GM19035 (cell line): Measurements from ENCODE around the gene ARHGDIA.

ENCODE experiments used
- ATAC-seq: cut with Tn5 transposase; IDR thresholded peaks from one replicate; pipeline ENCODE4 v1.9.1; 2021; ENCODE audit not compliant: unreplicated experiment

Gene ARHGDIA

DNA sequence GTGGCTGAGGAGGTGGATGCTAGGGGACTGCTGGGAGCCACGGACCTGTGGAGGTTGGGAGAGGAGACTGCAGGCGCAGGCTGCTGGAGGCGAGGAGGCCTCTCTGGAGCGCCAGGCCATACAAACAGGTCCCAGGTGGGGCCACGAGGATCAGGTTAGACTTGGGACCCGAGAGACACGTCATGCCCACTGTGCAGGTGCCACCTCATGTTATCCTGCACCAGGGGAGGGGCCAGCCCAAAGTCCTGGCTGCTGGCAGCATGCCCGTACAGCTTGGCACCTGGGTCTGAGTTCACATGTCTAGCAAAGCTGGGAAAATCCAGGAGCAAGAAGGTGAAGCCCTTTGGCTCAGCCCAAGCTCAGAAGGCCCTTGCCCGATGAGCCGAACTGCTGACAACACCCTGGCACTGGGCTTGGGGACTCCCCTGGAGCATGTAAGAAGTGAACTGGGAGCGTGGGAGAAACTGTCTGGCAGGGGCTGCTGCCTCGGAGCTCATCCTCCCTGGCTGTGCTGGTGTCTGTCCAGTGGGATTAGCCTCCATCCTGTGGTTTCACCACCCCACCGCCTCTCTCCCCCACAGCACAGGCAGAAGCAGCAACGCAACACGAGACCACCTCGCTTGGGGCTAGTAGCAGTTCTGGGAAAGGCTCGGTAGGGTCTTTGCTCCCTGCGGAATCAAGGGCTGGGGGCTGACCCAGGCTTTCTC is 5.3 kb downstream of the ARHGDIA start:
- ATAC-seq: no peak

DNA sequence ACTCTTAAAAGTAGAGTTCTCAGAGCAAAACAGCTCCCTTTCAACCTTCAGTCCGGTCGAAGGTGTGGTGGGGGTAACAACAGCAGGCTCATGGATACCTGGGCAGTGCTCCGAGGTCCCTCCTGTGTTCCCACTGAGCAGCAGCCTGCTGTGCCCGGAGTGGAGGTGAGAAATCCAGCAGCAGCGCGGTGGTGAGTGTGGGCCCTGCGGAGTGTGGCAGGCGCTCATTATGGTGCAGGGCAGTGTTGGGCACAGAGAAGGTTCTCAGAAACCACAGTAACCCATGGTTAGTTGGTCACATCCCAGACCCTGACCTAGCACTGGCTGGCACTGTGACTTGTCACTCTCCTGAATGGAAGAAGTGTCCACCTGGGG is 5.8 kb downstream of the ARHGDIA start:
- no peak for ATAC-seq

DNA sequence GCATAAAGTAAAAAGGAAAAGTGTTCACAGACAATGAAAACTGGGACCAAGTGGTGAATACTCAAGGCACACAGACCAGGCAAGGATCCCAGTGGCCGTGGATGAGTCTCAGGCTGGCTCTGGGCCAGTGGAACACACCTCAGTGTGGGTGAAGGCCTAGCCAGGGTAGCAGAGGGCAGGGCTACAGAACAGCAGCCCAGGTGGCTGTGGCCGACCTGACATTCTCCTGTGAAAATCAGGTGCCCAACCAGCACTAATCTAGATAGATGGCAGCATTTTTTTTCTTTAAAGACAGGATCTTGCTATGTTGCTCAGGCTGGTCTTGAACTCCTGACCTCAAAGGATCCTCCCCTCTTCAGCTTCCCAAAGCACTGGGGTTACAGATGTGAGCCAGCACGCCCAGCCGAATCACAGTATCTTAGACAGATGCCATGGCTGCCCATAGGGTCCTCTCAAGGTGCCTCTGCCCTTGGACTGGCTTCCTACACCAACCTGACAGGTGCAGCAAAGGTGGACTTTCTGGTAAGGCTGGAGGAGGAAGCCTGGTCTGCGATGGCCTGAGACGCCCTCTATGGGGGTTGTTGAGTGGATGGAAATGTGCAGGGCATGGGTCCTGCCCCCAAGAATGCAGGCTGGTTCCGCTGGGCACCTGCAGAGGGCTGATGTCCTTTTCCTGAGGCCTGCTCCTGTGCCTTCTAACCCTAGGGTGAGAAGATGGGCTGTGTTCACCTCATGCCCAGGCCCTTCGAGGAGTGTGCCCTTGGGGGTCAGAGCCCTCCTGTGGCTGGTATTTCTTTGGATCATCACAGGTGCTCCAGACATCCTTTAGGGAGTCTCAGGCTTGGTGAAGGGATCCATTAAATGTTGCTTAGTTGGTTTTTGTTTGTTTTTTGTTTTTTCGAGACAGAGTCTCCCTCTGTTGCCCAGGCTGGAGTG is 7.0 kb downstream of the ARHGDIA start:
- no peak for ATAC-seq

DNA sequence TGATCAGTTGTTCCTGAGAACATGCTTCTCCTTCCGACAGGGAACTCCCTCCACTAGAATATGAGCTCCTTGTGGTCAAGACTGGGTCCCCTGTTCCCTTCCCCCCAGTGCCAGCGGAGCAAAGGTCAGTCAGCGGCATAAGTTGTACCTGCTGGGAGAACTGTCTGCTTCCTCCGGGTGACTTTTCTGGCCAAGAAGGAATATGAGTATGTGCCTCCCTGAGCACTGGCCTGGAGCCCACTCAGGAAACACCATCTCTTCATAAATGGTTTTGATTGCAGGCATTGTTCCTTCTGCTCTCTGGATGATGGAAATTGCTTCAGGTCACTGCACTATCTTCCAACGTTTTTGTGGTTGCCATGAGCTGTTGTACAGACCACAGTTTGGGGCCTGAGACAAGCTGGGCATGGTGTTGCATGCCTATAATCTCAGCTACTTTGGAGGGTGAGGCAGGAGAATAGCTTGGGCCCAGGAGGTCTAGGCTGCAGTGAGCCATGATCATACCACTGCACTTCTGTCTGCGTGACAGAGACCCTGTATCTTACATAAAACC is 7.9 kb downstream of the ARHGDIA start:
- no peak for ATAC-seq

DNA sequence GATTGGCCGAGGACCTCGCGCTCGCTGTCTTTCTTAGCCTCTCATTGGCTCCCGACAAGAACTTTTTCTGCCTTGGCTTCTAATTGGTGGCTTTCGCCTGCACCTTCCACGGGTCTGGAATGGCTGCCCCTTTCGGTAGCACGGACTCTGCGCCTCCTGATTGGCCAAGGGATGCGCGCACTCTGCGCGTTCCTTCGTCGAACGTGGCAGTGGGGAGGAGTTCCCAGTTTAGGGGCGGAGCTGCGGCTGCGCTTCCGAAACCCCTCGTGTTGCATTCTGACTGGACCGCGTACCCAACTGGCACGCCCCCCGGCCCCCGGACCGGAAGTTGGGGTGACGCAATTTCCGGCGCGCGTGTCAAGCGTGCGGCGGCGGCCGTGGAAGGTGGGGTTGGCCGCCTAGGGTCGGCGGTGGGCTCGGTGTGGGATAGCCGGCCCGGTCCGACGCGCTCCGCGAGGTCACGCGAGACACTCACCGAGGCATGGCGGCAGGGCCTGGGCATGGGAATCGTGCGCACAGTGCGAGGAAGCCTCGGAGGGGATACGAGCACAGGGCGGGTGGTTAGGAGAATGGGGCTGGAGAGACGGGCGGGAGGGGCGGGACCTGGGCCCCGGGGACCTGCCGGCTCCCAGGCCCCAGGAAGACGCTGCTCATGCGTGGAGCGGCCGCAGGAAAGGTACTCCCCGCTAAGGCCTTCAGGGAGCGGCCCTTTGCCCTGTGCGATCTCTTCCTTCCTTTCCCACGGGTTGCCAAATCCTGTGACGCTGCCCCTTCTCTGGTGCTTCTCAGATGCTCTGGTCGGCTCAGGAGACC is 10.2 kb downstream of the ARHGDIA start:
- peak; percentile 81 for ATAC-seq

DNA sequence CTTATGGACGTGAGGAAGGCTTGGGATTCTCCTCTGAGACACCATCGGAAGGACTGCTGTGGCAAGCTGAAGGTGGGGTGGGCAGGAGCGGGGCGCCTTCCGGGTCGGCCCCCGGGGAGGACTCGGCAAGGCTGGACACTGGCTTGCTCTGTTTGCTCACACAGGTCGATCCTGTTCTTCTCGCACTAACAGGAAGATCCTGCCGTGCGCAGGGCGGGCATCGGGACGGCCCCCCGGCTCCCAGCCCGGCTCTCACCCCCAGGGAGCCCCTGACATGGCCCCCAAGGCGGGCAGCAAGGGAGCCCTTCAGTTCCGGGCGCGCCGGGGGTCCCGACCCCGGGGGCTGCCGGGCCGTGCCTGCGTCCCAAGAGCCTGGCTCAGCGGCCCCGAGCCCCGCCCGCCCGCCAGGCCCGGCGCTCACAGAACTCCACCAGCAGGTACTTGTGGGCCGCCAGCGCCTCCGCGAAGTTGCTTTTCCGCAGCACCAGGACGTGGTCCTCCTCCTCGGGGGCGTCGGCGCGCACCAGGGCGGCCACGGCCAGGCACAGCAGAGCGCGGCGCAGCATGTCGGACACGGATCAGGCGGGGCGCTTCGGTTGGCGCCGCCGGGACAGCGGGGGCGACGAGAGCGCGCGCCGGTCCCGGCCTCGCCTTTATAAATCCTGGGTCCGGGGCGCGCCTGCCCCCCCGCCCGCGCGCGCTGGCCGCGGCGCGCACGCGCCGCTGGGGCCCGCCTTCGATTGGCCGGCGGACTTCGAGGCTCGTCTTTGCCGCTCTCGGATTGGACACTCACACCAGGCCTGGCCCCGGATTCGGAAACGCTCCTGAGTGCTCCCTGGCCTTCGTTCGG is 11.0 kb downstream of the ARHGDIA start, which contains the start of gene P4HB:
Gene P4HB, minus strand, starts transcription at position 630 of the 850 bp plus-strand sequence. Its CDS starts 64 bp downstream, at position 566.
- peak; percentile 7 for ATAC-seq

DNA sequence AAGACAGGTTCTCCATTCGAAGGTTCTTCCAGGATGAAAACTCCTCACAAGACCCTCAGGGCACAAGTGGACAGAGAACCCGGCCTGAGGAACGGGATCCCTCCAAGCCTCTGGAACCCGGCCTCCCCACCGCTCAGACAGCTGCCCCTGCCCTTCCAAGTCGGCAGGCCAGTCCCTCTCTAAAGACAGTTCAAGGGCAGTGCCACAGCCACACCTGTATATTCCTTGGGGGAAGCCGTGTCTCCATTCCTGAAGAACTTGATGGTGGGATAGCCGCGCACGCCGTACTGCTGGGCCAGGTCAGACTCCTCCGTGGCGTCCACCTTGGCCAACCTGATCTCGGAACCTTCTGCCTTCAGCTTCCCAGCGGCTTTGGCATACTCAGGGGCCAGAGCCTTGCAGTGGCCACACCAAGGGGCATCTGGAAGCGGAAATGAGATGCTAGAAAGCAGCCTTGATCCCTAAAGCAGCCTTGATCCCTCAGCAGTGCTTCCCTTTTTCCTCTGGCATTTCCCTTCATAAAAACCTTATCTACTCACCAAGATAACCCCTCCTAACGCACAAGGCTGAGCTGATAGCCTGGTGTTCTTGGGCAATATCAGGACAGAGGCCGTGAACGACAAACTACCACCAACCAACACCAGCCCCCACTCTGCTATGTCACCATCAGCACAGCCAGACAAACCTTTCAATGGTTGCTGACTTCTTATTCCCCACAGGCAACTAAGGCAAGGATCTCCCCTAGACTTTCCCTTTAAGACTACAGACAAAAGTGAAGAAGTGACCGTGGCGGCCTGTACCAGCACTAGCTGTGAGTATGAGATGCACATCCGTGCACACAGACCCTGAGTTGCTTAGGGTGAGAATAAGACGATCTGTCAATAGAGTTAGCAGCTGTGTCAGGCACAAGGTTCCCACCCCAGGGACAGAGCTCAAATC is 11.9 kb downstream of the ARHGDIA start:
- no peak for ATAC-seq

DNA sequence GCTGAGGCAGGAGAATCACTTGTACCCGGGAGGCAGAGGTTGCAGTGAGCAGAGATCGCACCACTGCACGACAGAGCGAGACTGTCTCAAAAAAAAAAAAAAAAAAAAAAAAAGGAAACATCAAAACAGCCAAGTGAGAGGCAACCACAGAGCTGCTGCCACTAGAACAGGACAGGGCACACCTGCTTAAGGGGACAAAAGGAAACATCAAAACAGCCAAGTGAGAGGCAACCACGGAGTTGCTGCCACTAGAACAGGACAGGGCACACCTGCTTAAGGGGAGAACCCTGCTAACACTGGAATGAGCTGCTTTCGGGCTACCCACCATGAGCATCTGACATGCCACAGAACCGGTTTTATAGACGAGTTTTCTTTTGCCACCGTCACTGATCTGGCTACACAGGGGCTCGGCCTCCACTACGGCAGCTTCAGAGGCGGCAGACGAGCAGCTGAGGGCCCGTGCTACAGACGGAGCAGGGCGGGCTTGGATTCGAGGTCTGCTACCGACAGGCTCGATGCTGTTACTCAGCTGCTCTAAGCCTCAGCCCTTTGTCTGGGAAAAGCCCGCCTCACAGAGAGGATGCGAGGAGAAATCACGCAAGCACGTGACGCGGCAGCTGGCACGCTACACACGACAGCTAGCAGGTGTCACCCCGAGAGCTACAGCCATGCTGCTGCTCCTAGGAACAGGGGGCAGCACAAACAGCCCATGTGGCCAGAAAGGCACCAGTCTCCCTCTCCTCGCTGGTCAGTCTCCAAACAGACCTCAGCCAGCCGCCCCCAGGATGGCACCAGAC is 12.8 kb downstream of the ARHGDIA start:
- ATAC-seq: no peak

DNA sequence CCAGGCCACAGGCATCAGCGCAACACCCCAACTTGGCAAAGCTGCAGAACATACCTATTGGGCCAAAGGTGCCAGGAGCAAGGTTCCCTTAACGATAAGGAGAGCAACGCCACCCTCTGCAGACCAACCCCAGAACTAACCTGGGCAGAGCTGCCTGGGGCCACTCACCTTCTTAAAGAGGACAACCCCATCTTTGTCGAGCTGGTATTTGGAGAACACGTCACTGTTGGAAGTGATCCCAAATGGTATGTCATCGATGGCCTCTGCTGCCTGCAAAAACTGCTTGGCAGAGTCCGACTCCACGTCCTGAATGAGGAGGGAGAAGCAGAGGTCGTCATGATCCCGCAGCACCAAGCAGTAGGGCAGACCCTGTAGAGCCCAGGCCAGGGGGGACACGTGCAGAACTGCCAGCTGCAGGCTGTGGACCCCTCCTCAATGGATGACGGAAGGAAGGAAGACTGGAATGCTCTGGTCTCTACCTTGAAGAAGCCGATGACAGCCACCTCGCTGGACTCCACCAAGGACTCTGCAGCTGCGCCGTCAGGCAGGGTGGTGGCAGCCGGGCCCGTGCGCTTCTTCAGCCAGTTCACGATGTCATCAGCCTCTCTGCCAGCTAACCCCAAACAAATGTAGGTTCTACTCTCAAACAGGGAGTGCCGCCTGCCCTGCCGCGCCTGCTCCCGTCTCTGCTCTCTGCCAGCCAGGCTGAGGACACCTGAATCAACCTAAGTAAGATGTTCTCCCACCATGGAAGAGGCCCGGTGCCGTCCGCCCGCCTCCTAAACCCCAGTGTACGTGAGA is 16.0 kb downstream of the ARHGDIA start:
- ATAC-seq: no peak

DNA sequence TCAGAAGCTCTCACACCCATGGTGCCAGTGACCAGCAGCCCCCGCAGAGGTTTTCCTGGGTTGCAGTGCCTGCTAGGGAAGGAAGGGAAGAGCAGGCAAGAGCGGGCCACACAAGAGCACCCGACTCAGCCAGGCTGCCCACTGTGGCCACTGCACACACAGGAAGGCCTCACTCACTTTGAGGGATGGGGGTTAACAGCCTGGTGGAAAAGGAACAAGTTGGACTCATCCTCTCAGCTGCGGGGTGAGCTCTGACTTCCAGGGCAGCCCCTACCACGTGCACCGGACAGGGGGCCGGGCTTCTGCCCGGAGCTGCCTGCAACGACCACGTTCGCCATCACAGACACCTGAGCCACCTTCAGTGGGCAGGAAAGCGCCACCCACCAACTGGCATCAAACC is 18.9 kb downstream of the ARHGDIA start:
- no peak for ATAC-seq

DNA sequence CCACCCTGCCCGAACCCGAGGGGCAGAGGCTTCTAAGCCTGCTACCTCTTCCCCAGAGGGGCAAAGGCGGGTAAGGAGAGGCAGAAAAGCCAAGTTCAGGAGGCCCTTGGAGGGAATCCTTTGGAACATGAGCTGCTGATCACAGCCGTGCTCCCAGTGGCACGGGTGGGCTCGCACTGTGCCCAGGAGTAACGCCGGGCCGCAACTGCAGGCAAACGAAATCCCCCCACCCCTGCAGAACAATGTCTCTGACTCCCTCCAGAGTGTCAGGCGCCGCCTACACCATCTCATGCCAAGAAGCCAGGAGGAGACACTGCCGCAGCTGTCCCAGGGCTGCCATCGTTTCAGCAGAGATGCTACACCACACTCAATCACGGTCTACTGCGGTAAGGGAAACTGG is 19.7 kb downstream of the ARHGDIA start:
- ATAC-seq: no peak

DNA sequence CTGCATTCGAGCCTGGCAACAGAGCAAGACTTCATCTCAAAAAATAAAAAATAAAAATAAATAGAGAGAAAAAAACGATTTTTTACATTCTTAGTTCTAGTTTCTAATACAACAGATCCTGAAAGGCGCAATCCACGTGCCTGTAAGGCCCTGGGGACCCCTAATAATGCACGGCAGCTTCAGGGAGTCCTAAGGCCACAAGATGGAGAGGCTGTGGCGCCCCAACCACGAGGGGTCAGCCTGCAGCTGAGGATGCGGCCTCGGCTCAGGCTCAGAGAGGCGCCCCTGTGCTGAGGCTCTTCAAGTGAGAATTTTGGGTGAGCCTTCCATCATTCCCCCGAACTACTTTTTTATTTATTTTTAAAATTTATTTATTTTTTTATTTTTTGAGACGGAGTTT is 21.7 kb downstream of the ARHGDIA start:
- ATAC-seq: no peak

DNA sequence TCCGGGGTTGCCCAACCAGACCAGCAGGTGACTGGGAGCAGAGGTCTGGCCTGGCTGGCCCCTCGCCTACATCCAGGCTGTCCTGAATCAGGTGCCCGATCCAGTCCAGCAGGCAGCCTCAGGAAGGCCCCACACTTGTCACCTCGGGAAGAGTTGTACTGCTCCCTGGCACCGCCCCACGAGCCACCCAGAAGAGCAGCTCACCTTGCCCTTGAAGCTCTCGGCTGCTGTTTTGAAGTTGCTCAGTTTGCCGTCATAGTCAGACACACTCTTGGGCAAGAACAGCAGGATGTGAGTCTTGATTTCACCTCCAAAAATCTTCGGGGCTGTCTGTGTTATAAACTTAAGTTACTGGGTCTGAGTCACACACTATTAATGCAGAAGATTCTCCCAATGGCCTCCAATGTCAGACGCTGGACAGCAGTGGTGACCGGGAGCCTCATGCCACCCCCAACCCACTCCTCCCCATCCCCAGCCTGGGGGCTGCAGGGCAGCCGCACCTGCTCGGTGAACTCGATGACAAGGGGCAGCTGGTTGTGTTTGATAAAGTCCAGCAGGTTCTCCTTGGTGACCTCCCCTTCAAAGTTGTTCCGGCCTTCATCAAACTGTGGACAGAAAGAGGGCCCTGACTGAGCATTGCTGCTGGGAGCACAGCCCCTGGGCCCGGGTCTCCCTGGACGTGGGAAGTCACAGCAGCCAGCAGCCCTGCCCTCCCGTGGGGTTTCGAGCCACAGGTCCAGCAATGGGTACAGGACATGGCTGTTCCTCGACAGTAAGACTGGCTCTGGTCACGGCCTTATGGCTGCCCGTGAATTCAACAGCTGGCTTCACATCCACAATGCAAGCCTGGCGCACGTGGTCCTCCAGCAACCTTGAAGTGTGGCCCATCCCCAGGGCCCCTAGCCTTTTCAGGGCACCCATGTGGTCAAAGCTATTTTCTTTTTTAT is 24.1 kb downstream of the ARHGDIA start:
- ATAC-seq: no peak

DNA sequence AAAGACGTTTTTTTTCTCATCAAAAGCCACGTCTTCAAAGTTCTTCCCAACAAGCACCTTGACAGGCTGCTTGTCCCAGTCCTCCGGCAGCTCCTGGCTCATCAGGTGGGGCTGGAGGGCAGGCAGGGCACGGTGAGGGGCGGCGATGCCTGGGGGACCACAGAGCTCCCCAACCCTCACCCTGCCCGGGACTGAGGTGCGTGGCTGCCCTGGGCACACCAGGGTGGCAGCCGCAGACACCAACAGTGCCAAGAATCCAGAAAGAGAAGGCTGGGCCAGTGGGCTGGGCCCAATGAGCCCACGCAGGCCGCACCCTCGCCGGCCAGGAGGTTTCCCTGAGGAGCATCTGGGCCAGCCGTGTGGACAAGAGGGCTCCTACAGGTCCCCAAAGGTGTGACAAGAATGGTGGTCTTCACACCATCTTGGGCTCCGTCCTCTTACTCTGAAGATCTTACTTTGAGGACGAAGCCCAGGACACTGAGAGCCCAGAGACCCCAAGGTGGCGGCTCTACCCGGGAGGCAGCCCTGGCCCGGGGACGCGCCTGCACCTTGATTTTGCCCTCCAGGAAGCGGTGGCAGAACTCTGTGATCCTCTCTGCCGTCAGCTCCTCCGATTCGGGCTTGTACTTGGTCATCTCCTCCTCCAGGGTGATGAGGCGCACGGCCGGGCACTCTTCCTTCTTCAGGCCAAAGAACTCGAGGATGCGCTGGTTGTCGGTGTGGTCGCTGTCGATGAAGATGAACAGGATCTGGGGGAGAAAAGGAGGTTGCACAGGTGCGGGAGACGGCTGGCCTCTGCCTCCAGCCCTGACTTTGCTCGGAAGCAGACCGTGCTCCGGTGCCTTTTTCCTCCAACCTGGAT is 25.0 kb downstream of the ARHGDIA start:
- ATAC-seq: no peak

DNA sequence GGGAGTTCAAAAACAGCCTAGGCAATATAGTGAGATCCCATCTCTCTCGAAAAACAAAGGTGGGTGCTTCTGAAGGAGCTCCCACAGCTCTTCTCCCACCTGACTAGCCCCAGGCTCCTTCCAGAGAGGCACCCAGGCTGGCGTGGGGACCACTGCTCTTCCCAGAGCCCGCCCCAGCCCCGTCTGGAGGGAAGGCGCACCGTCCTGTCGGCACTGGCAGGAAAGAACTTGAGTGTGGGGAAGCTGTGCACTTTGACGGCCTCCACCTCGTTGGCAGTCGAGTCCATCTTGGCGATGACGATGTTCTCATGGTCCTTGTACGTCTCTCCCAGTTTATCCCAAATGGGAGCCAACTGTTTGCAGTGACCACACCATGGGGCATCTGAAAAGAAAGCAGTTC is 25.8 kb downstream of the ARHGDIA start:
- no peak for ATAC-seq
